ENCODE measurements around the gene ADAMTSL1. TPM values are rescaled to one million over a fixed set of nuclear protein-coding genes. Genes with fewer than 3 reads are reported as not detected.

The ADAMTSL1 gene
- total RNA-seq, 1 donor from 2014 or later: 1.8 TPM

- no peak for DNase-seq (ENCODE audit: low spot score)
Measured at GRCh38 chr9:18730241-18730640, 256.3 kb downstream of the ADAMTSL1 start.

GRCh38 chr9:18739127-18739526 lies 265.2 kb downstream of the ADAMTSL1 start:
- no peak for DNase-seq (ENCODE audit: low spot score)

GRCh38 chr9:18739641-18740318 lies 265.8 kb downstream of the ADAMTSL1 start:
- DNase-seq (ENCODE audit: low spot score): no peak

- DNase-seq (ENCODE audit: low spot score): no peak
Measured at GRCh38 chr9:18741359-18741758, 267.4 kb downstream of the ADAMTSL1 start.

- no peak for DNase-seq (ENCODE audit: low spot score)
Measured at GRCh38 chr9:18741945-18742344, 268.0 kb downstream of the ADAMTSL1 start.

GRCh38 chr9:18743421-18743820 lies 269.5 kb downstream of the ADAMTSL1 start:
- no peak for DNase-seq (ENCODE audit: low spot score)

GRCh38 chr9:18743971-18744370 lies 270.0 kb downstream of the ADAMTSL1 start:
- DNase-seq (ENCODE audit: low spot score): no peak

- no peak for DNase-seq (ENCODE audit: low spot score)
Measured at GRCh38 chr9:18745710-18746109, 271.8 kb downstream of the ADAMTSL1 start.

- no peak for DNase-seq (ENCODE audit: low spot score)
Measured at GRCh38 chr9:18746631-18747030, 272.7 kb downstream of the ADAMTSL1 start.

GRCh38 chr9:18747595-18747994 lies 273.6 kb downstream of the ADAMTSL1 start:
- DNase-seq (ENCODE audit: low spot score): no peak

- DNase-seq (ENCODE audit: low spot score): no peak
Measured at GRCh38 chr9:18748251-18748701, 274.3 kb downstream of the ADAMTSL1 start.

GRCh38 chr9:18749711-18750110 lies 275.8 kb downstream of the ADAMTSL1 start:
- DNase-seq (ENCODE audit: low spot score): no peak

- no peak for DNase-seq (ENCODE audit: low spot score)
Measured at GRCh38 chr9:18753904-18754303, 280.0 kb downstream of the ADAMTSL1 start.

GRCh38 chr9:18754537-18754936 lies 280.6 kb downstream of the ADAMTSL1 start:
- no peak for DNase-seq (ENCODE audit: low spot score)

- no peak for DNase-seq (ENCODE audit: low spot score)
Measured at GRCh38 chr9:18755263-18755662, 281.3 kb downstream of the ADAMTSL1 start.

- no peak for DNase-seq (ENCODE audit: low spot score)
Measured at GRCh38 chr9:18756712-18757125, 282.8 kb downstream of the ADAMTSL1 start.

- no peak for DNase-seq (ENCODE audit: low spot score)
Measured at GRCh38 chr9:18759827-18760226, 285.9 kb downstream of the ADAMTSL1 start.

GRCh38 chr9:18761742-18762300 lies 287.9 kb downstream of the ADAMTSL1 start:
- no peak for DNase-seq (ENCODE audit: low spot score)

GRCh38 chr9:18766989-18767550 lies 293.1 kb downstream of the ADAMTSL1 start:
- DNase-seq (ENCODE audit: low spot score): no peak

- DNase-seq (ENCODE audit: low spot score): no peak
Measured at GRCh38 chr9:18768951-18769622, 295.1 kb downstream of the ADAMTSL1 start.

- DNase-seq (ENCODE audit: low spot score): no peak
Measured at GRCh38 chr9:18770131-18770908, 296.4 kb downstream of the ADAMTSL1 start.

- no peak for DNase-seq (ENCODE audit: low spot score)
Measured at GRCh38 chr9:18771011-18771410, 297.1 kb downstream of the ADAMTSL1 start.

All from mucosa of gallbladder (tissue), 1 donor.